SU-DHL-6 (cell line): Measurements from ENCODE around the gene CA5A.
"Not testable (repeated sequence)": the region's sequence is repeated elsewhere in the genome, so short reads cannot be mapped to it uniquely, and the experiment has no call there.

Experiments
- CTCF ChIP-seq: fragments of 200-600 bp; sonication (generic); IDR thresholded peaks from one replicate; pipeline ENCODE4 v1.5.1; 2017; ENCODE audit warnings: antibody characterized with exemption, mild to moderate bottlenecking, low read length, moderate library complexity; ENCODE audit not compliant: insufficient read depth, poor library complexity, severe bottlenecking
- EZH2phosphoT487 ChIP-seq: fragments of 200-600 bp; sonication (generic), shearing (Covaris generic); conservative IDR thresholded peaks from 2 replicates; pipeline ENCODE4 v1.6.1; 2018; ENCODE audit warnings: mild to moderate bottlenecking, antibody characterized with exemption, low read length, moderate library complexity, mixed read lengths

GRCh38 chr16:87979911-87980630 is 43.7 kb upstream of the CA5A start:
- not testable (repeated sequence) for TF ChIP-seq CTCF, EZH2phosphoT487
